HG03457 (cell line): ENCODE results near the gene SIGLEC12.

Experiments
- ATAC-seq: cut with Tn5 transposase; IDR thresholded peaks from one replicate; pipeline ENCODE4 v1.9.1; 2021; ENCODE audit warnings: moderate number of reproducible peaks; ENCODE audit not compliant: unreplicated experiment

The SIGLEC12 gene

DNA sequence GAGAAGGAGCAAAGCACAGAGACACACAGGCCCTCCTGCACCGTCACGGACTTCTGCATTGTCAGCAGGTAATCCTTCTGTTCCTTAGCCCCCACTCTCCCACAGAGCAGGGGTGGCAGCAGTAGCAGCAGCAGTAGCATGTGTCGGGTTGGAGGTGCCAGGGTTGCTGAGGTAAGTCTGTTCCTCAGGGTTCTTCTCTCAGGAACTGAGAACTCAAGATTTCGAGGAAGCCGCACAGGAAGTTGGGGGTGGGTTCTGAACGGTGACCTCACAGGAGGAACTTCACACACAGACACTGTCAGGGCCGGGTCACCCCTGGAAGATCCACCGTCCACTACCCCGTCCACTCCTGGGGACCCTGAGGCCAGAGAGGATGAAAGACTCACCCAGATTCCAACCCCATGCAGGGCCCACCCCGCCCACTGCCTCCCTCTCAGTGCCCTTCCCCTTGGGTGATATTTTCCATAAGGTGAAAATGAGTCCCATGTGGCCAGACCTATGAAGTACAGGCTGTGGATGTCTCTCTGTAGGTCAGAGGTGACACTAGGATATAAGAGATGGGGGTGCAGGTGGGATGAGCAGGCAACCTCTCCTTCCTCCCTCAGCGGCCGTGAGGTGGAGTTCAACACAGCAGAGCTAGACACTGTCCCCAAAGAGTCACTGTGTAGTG is at the start of gene SIGLEC12:
TSS of gene SIGLEC12 (minus strand) at position 207 of the 670 bp plus-strand sequence. CDS start at position 140, 67 bp downstream.
- ATAC-seq: no peak

DNA sequence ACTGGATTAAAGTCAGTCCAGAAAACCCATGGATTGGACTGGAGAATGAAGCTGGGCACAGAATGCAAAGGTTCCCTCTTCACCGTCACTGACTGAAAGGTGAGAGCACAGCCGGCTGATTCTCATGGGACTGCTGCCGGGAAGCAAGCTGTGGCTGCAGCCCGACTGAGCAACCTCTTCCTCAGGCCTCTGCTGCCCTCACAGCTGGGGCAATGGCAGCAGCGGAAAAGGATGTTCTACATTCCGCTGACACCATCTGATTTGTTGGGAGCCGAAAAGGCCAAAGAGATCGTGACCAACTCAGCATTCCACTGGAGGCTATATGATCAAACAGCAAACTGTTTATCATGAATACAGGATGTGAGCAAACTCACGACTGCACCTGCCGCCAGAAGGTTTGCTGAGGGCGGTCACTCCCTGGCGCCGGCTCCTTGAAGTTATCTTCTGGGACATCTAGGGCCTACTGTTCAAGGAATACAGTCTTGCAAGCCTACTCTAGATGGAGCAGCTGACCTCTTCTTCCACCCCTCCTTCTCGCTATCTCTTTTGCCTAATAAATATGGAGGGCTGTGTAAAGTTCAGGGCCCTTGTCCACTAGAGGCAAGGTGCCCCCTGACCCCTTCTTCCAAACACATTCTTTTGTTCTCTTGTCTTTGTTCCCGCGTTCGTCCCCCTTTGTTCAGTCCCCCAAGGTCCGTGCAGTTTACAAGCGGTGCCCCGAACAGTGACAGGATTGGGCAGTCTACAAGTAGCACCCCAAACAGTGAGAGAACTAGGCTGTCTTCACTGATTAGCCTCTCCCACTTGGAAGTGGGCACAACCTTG is 49.5 kb upstream of the SIGLEC12 start:
- no peak for ATAC-seq

DNA sequence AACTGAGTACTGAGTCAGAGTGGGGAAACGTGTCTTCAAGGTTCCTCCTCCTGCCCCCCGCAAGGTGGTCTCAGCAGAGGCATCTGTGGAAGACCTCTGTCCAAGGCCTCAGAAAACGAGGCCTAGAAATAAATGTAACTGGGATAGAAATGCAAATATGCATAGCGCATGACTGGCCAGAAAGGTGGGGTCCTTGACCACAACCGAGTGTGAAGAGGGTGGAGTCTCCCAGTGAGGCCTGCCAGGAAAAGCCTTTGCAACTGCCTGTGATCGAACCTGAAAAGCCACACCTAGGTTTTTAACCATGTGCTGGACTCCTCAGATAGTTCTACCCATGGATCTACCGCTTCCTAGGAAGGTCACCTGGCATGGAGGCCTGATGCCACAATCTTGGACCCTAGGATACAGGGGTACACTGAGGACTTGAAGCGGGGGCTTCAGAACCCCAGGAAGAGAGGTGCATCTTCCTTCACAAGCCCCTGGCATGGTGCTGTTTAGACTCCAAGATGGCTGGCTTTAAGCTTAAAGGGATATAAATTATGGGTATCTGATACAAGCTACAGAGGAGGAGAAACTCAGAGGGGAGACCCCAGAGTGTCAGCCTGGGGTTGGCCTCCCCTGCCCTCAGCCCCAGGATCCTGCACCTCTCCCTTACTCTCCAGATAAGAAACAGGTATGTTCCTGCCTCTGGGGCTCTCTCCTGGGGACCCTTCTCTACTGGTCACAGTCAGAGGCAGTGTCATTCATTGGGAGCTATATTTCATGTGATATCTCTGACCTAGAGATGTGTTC is 48.1 kb upstream of the SIGLEC12 start:
- no peak for ATAC-seq

DNA sequence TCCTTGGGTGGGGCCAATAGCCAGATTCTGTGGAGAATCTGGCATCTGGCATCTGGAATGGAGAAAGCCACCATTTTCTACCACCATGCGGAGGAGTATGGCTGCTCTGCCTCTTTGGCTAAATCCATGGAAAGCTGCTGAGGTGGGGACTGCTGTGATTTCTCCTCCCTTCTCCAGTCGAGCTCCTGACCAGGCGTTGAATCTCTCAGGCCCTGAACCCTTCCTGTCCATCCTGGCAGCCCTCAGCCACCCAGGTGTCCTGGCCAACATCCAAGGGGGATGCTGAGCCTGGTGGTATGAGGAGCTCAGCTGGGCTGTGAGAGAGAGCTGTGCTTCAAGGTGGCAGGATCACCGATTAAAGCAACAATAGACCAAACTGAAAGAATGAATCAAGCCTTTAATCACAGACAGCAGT is 47.3 kb upstream of the SIGLEC12 start:
- ATAC-seq: no peak

DNA sequence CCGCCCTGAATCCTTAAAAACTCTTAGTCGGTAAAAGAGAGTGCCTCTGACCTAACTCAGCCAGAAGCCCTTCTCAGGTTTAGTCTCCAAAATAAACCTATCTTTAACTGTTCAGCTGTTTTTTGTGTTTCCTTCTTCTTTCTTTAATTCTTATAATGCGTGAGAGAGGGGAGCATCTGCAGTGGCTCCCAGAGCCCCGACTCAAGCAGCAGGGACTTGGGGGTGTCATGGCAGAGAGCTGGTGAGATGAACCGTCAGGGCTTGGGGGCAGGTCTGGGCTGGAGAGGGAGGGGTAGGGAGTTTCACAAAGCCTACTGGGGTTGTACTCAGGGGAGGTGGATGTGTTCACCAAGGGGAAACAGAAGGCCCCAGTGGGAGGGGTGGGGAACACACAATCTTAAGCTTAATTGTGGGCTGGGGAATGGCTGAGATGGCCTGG is 46.6 kb upstream of the SIGLEC12 start:
- ATAC-seq: no peak

DNA sequence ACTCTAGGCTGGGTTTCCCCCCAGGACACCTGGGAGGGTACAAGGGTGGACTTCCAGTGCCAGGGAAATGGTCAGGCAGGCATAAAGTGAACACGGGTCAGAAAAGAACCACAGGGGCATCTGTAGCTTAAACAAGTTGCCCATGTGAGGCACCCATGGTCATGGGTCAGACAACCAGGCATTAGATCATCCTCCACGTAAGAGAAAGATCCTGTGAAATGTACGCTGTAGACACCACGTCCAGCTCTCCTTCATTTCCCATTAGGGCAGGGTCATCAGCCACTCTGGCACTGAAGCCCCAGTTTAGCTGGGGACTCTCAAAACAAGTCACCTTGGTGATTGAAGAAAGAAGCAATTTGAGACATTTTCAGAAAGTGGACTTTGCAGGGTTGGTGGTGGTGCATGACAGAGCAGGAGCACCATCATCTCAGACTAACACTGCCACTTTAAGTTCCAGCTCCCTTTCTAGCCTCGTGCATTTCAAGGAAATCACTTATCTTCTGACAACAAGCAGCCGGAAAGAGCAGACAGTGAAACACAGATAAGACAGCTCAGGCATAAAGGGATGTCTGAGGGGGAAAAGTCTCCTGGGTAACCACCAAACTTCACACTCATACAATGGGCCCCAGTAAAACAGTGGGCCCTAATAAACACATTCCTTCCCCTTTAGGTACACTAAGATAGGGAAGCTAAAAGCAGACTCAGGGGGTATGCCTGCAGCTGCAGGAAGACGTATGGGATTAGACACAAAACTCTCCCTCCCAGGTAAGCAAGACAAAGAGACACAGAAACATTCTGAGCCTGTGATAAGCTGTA is 46.0 kb upstream of the SIGLEC12 start:
- no peak for ATAC-seq

DNA sequence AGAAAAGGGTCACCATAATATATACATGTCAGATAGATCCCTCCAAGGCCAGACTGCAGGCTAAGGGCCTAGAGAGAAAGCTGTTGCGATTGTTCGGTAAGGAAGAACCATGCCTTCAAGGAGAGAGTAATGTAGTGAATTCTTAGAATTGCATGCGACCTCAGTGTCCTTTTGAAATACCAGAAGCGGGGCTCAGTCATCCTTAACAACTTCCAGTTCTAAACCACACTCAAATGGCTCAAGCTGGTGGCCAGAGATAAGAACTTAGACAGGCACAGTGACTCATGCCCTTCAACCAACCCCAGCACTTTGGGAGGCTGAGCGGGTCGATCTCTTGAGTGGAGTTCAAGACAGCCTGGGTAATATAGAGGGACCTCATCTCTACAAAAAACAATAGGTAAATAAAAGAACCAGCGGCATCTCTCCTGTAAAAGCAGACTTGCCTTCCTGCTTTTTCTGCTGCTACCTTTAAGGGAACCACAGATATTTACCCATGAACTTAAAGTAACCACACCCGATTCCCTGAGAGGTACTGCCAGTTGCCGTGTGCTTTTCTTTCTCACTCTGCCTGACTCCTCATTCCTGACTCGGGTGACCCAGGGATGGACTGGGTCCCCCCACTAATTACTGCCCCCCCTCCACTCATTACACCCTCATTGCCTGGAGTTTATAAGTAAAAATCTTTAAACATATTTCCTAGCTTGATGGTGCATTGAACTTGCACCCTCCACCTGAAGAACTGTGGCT is 45.2 kb upstream of the SIGLEC12 start:
- ATAC-seq: no peak

DNA sequence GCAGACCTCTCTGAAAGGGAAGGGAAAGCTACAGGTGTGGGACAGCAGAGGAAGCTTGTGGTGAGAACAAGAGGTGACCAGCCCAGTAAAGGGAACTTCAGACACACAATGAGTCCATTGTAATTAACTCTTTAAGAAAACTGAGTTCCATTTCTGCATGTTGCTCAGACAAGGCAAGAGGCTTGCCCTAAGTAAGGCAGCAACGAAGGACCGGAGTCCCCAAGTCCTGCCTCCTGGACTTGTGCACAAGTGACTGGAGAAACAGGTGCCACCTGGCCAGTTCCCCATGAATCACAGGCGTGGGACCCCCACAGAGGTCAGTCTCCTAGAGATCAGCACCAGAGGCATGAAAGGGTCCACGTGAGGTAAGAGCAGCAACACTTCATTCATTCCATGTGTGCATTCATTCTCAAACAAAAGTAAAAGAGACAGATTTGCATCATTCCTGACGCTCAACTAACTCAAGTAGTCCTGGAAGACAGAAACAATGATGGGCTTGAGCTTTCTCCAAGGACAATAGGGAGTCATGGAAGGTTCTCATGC is 44.6 kb upstream of the SIGLEC12 start:
- no peak for ATAC-seq

DNA sequence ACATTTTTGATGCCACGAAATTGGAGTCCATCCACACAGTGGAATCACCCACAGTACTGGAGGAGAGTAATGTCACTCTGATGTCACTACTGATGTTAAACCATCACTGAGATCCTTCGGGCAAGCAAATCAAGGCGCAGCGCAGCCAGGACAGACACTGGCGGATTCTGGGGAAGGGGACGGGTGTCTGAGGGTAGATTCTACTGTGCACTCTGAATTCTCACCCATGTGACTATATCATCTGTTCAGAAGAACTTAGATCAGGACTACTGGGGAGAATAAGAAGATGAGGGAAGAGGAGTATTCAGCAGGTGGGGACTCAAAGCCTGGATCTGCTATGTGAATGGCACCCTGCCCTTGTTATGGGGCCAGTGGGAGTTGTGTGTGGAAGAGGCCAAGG is 42.4 kb upstream of the SIGLEC12 start:
- no peak for ATAC-seq

DNA sequence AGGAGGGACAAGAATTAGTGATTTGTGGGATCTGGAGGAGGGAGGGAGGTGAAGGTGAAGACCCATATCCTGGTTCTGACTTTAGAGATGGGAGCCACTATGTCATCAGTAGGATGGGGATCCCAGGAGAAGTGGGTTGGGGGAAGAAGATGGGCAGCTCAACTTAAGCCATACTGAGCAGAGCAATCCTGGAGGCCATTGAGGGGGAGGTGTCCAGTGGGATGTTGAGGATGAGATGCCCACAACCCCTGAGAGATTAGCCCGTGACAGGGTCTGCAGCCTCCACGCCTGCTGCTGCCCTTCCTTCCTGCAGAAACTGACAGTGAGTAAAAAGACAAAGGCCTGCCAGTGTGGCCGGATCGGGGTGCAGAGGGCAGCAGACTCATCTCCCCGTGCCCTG is 41.1 kb upstream of the SIGLEC12 start:
- no peak for ATAC-seq

DNA sequence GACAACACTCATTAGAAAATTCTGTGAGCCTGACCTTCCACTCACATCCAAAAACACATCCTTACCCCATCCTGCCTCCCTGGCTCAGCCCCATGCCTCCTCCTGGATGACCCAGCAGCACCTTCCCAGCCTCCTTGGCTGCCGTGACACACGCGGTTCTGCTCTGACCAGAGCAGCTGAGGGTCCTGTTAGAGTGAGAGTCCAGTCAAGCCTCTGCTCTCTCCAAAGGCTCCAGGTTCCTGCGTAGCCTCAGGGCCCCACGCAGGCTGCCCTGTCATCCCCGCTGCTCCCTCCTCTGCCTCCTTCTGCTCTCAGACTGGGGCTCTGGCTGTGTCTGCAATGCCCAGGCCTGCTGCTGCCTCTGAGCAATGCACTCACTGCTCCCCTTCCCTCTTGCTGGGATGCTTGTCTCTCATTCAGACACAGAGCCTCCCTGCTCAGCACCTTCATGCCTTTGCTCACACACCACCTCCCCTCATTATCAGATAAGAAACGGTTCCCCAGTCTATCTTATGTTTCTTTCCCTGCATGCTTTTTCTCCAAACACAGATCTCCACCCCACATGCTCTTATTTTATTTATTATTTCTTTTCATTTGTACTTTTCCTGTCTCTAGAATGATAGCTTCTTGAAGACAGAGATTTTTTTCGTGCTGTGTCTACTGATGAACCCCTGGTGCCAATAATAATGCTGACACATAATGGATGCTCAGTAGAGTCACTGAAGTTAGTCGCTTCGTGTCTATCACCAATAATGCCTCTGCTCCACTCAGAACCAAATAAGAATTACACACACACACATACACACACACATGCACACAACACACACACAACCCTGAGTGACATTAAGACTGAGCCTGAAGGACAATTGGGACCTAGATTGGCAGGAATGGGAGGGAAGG is 40.1 kb upstream of the SIGLEC12 start:
- no peak for ATAC-seq

DNA sequence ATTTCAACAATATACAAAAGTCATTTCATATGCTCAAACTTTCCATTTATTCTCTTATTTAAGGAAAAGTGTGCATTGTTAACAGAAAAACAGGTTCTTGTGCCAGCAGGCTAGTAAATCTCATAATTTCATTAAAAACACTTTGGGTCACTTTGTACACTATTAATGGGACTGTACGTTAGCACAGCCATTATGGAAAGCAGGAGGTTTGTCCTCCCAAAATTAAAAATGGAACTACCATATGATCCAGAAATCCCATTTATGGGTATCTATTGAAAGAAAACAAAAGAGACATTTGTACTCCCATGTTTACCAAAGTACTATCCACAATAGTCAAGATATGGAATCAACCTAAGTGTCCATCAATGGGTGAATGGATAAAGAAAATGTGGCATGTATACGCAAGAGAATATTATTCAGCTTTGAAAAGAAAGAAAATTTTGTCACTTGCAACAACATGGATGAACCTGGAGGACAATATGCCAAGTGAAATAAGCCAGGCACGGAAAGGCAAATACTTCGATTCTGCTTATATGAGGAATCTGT is 38.3 kb upstream of the SIGLEC12 start:
- ATAC-seq: no peak

DNA sequence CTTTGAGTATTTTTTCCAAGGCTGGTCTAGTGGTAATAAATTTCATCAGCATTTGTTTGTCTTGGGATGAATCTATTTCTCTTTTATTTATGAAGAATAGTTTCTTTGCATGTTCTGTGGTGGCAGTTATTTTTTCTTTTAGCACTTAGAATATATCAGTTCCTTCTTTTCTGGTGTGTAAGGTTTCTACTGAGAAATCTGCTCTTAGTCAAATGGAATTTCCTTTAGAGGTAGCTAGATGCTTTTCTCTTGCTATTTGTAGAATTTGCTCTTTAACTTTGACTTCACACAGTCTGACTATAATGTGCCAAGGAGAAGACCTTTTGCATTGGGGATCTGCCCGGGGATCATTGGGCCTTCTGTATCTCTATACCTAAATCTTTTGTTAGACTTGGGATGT is 33.9 kb upstream of the SIGLEC12 start:
- no peak for ATAC-seq

DNA sequence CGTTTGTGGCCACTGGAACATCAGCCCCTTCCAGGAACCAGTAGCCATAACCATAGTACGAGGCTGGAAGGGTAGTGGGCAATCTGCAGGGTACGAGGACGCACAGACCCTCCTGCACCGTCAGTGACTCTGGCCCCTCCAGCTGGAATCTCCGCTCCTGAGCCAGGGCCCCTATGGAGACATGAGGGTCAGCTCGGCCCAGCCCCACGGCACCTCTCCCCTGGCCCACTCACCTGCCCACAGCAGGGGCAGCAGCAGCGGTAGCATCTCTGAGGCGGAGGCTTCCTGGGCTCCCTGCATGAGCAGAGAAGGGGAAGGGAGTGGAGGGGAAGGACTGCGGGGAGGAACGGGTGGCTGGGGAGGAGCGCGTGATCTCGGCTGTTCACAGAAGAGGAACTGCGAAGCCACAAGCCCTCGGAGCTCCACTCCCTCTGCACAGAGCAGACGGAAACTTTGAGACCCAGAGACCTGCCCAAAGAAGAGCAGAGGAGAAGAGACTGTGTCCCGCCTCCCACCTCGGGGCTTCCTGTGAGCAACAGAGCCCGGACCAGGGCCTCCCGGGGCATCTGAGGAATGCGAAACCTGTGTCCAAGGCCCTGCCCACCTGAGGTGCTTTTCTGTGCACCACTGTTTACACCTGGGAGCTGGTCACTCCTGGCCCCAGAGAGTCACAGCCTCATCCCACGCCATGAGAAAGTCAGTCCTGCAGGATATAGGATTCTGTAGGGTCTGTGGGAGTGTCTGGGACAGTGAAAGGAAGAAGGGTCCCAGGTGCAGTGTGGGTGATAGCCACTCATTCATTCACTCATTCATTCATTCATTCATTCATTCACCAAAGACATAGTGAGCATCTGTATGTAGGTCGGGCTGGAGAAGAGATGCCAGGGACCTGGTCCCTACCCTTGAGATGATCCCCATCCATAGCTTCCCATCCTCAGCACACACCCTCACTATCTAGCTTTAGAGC is 30.0 kb upstream of the SIGLEC12 start, which contains the start of gene SIGLEC6:
TSS of gene SIGLEC6 (minus strand) at position 322 of the 967 bp plus-strand sequence. CDS start at position 300, 22 bp downstream.
- ATAC-seq: no peak

DNA sequence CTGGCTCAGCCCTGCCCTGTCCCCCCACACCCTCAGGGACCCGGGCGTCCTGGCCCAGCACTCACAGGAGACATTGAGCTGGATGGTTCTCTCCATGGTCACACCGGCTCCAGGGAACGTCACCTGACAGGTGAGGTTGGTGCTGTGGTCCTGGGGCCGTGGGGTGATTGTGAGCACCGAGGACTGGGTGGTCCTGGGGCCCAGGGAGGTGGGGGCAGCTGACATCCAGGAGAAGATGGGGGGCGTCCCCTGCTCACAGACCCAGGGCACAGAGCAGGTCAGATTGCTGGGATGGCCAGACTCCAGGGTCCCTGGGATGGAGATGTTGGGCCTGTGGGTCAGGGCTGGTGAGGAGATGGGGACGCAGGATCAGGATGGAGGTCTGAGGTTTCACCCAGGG is 29.0 kb upstream of the SIGLEC12 start:
- no peak for ATAC-seq

DNA sequence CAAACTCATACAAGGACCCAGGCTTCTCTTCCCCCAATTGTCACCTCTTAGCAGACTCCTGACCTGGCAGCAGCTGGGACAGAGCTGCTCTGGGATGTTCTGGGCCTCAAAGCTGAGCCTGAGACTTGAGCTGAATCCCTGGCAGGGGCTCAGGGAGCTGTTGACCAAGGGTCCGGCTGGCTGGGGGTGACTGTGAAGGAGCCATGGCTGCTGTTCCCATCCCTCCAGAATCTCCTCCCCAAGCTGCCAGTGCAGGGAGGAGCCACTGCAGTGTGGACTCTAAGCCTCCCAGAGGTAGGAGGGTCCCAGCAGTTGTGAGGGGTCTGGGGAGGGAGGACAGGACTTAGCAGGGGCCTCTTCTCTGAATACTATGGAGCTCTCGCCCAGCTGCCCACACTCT is 27.7 kb upstream of the SIGLEC12 start:
- ATAC-seq: no peak

DNA sequence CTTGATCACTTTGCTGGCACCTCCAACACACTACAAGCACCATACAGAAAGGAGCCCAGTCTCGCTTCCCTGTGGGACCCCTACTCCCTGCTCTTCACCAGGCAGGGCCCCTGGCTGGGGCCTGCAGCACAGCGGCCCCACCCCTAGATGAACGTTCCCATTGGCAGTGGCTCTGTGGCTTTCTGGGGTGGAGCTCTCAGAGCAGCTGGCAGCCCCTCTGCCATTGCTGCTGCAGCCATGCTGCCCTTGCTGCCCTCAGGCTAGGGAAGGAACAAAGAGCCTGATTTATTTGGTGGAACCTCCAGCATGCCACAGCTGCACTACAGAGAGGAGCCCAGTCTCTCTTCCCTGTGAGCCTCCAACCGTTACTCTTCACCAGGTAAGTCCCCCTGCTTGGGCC is 24.1 kb upstream of the SIGLEC12 start:
- no peak for ATAC-seq
